PFSK-1 (cell line): Measurements from ENCODE around the gene MYO7B.

ENCODE experiments used
- FOXP2 ChIP-seq: optimal IDR thresholded peaks from 2 replicates; pipeline ENCODE3; 2011; ENCODE audit warnings: borderline replicate concordance, control low read depth, inconsistent platforms; ENCODE audit not compliant: insufficient read depth; ENCODE audit errors: extremely low read length, extremely low read depth
- POLR2AphosphoS5 ChIP-seq: IDR thresholded peaks from 2 replicates; pipeline ENCODE4 v1.6.1; 2012; ENCODE audit warnings: low read depth, mild to moderate bottlenecking, control low read depth, low read length, moderate library complexity
- REST ChIP-seq, 2 experiments: IDR thresholded peaks; 2 replicates each; pipeline versions ENCODE4 v1.6.1 to v1.8.0; 2011 to 2012; ENCODE audit warnings: low read depth in 2 of 2, low read length in 2 of 2, control low read depth in 1 of 2, inconsistent platforms in 1 of 2, mild to moderate bottlenecking in 1 of 2, moderate library complexity in 1 of 2; ENCODE audit not compliant: insufficient read depth in 1 of 2
- SIN3A ChIP-seq: IDR thresholded peaks from 2 replicates; pipeline ENCODE4 v1.6.1; 2012; ENCODE audit warnings: mild to moderate bottlenecking, low read length, moderate library complexity, borderline replicate concordance; ENCODE audit not compliant: insufficient read depth
- TAF1 ChIP-seq: IDR thresholded peaks from 2 replicates; pipeline ENCODE4 v1.6.1; 2012; ENCODE audit warnings: low read length, control low read depth, borderline replicate concordance; ENCODE audit not compliant: insufficient read depth

Gene MYO7B

GRCh38 chr2:127664895-127665225, 129.4 kb downstream of the MYO7B start:
- TF ChIP-seq REST (IDR thresholded peaks at IDR 0.05; ENCODE audit: insufficient read depth in 1 of 2, low read depth in 2 of 2, low read length in 2 of 2): no peak
- TF ChIP-seq SIN3A: no peak
- TF ChIP-seq TAF1: no peak
- no peak for TF ChIP-seq POLR2AphosphoS5

GRCh38 chr2:127665267-127665893, 129.9 kb downstream of the MYO7B start:
- TF ChIP-seq REST (IDR thresholded peaks at IDR 0.05; ENCODE audit: insufficient read depth in 1 of 2, low read depth in 2 of 2, low read length in 2 of 2) (no peak), SIN3A (no peak), FOXP2 (no peak), POLR2AphosphoS5 (no peak), TAF1 (no peak)

GRCh38 chr2:127669056-127669455, 133.6 kb downstream of the MYO7B start:
- TF ChIP-seq TAF1 (no peak), SIN3A (no peak), REST (IDR thresholded peaks at IDR 0.05; ENCODE audit: insufficient read depth in 1 of 2, low read depth in 2 of 2, low read length in 2 of 2) (no peak), POLR2AphosphoS5 (no peak), FOXP2 (no peak)

GRCh38 chr2:127670055-127670956, 134.8 kb downstream of the MYO7B start:
- TF ChIP-seq TAF1 (no peak), REST (IDR thresholded peaks at IDR 0.05; ENCODE audit: insufficient read depth in 1 of 2, low read depth in 2 of 2, low read length in 2 of 2) (no peak), SIN3A (no peak), POLR2AphosphoS5 (no peak), FOXP2 (no peak)
